ENCODE data around the gene BRCA1. TPM values are rescaled to one million over a fixed set of nuclear protein-coding genes. Genes with fewer than 3 reads are reported as not detected.
"Not testable (repeated sequence)": the region's sequence is repeated elsewhere in the genome, so short reads cannot be mapped to it uniquely, and the experiment has no call there.

BRCA1 gene
- total RNA-seq, 1 experiment from 2014 or later: 67.1 TPM

DNA sequence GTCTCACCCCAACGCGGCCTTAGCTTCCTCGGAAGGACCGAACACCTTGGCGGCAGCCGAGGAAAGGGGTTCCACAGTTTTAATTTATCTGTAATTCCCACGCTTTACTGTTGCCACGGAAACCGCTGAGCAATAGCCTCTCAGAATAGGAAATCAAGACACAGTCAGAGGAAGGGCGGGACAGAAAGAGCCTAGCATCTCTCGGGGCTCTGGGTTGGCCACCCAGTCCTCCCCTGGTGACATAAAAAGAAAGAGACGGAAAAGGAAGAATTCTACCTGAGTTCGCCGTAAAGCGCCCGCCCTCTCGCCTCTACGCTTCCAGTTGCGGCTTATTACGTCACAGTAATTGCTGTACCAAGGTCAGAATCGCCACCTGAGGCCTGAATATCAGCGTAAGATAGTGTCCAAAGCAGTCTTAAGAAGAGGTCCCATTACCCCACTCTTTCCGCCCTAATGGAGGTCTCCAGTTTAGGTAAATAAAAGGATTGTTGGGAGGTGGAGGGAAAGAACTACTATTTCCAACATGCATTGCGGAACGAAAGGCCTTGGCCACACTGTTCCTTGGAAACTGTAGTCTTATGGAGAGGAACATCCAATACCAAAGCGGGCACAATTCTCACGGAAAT lies 45.1 kb upstream of the BRCA1 start:
- H3K27ac Mint-ChIP-seq (ENCODE audit: unreplicated experiment): no peak overlapping the region
- H3K27me3 Mint-ChIP-seq (ENCODE audit: unreplicated experiment): no peaks in the 10 kb centered on the region
- no peaks in the 10 kb centered on the region for H3K9me3 Mint-ChIP-seq (ENCODE audit: low read depth, unreplicated experiment)
- CTCF ChIA-PET: interaction anchor here (0.7 kb wide), 1 partner anchor 29 kb away, joined by 8 read pairs; no protein-coding TSS in a partner anchor
- peaks cover 29% of the 10 kb centered on the region for H3K4me1 Mint-ChIP-seq (ENCODE audit: low read depth, unreplicated experiment)
- intact Hi-C loops (cut with micrococcal nuclease; ENCODE audit: unreplicated experiment): loop anchor here (2.0 to 5.0 kb wide), 2 partner anchors 41 to 148 kb away; partner anchors contain the start of gene VAT1
- BruUV-seq (replicated peaks): TSS peak; percentile 53
- no peak for TF ChIP-seq CTCF (IDR thresholded peaks at IDR 0.05; ENCODE audit: unreplicated experiment)
- H3K4me3 Mint-ChIP-seq (ENCODE audit: low read depth, unreplicated experiment): no peak overlapping the region
- H3K36me3 Mint-ChIP-seq (ENCODE audit: insufficient read depth, unreplicated experiment): peaks cover 12% of the 10 kb centered on the region
- DNase-seq: peak; percentile 96

DNA sequence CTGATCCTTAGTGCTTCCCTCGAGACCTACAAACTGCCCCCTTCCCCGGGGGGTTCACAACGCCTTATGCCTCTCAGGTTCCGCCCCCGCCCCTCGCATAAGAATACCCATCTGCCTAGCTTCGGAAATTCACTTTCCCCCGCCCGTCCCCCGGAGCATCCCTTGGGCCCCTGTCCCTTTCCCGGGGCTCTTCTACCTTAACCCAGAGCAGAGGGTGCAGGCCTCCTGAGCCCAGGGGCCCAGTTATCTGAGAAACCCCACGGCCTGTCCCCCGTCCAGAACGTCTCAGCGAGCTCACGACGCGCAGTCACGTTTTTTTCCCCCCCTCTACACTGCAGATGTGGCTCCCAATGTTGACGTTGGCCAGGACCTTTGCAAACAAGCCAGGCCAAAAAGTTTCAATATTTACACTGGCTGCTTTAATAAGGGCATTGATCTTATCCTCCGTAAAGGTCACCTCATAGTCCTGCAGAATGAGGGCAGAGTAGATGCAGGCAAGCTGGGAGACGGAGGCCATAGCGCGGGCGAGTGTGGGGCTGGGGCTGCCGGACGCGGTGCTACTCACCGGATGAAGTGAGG lies 44.5 kb upstream of the BRCA1 start:
- Mint-ChIP-seq H3K27ac (ENCODE audit: unreplicated experiment) (no peak overlapping the region), H3K36me3 (ENCODE audit: insufficient read depth, unreplicated experiment) (peaks cover 10% of the 10 kb centered on the region), H3K9me3 (ENCODE audit: low read depth, unreplicated experiment) (no peaks in the 10 kb centered on the region), H3K27me3 (ENCODE audit: unreplicated experiment) (no peaks in the 10 kb centered on the region), H3K4me3 (ENCODE audit: low read depth, unreplicated experiment) (no peak overlapping the region), H3K4me1 (ENCODE audit: low read depth, unreplicated experiment) (peaks cover 27% of the 10 kb centered on the region)
- TF ChIP-seq CTCF (IDR thresholded peaks at IDR 0.05; ENCODE audit: unreplicated experiment): no peak
- BruUV-seq (replicated peaks): no TSS peak
- CTCF ChIA-PET: interaction anchor here (0.6 to 0.9 kb wide), 3 partner anchors 29 to 191 kb away, joined by 3 to 8 read pairs (median 3); no protein-coding TSS in a partner anchor
- intact Hi-C loops (cut with micrococcal nuclease; ENCODE audit: unreplicated experiment): loop anchor here (2.0 to 5.0 kb wide), 2 partner anchors 41 to 147 kb away; partner anchors contain the start of gene VAT1
- peak; percentile 22 for DNase-seq

GRCh38 chr17:43165971-43166370 lies 40.8 kb upstream of the BRCA1 start:
- intact Hi-C loops (cut with micrococcal nuclease; ENCODE audit: unreplicated experiment); H3K36me3 Mint-ChIP-seq (ENCODE audit: insufficient read depth, unreplicated experiment); BruUV-seq (replicated peaks); DNase-seq; H3K27ac Mint-ChIP-seq (ENCODE audit: unreplicated experiment); CTCF ChIA-PET; H3K27me3 Mint-ChIP-seq (ENCODE audit: unreplicated experiment); H3K4me3 Mint-ChIP-seq (ENCODE audit: low read depth, unreplicated experiment); H3K9me3 Mint-ChIP-seq (ENCODE audit: low read depth, unreplicated experiment): not testable (repeated sequence)
- H3K4me1 Mint-ChIP-seq (ENCODE audit: low read depth, unreplicated experiment): peaks cover 22% of the 10 kb centered on the region

GRCh38 chr17:43159957-43160356 lies 34.8 kb upstream of the BRCA1 start:
- H3K4me1 Mint-ChIP-seq (ENCODE audit: low read depth, unreplicated experiment); BruUV-seq (replicated peaks); H3K9me3 Mint-ChIP-seq (ENCODE audit: low read depth, unreplicated experiment); intact Hi-C loops (cut with micrococcal nuclease; ENCODE audit: unreplicated experiment); H3K4me3 Mint-ChIP-seq (ENCODE audit: low read depth, unreplicated experiment); CTCF ChIA-PET; H3K27ac Mint-ChIP-seq (ENCODE audit: unreplicated experiment); DNase-seq; H3K27me3 Mint-ChIP-seq (ENCODE audit: unreplicated experiment): not testable (repeated sequence)
- peaks cover 15% of the 10 kb centered on the region for H3K36me3 Mint-ChIP-seq (ENCODE audit: insufficient read depth, unreplicated experiment)

GRCh38 chr17:43159232-43159631 lies 34.1 kb upstream of the BRCA1 start:
- H3K4me1 Mint-ChIP-seq (ENCODE audit: low read depth, unreplicated experiment); H3K9me3 Mint-ChIP-seq (ENCODE audit: low read depth, unreplicated experiment); H3K4me3 Mint-ChIP-seq (ENCODE audit: low read depth, unreplicated experiment); DNase-seq; intact Hi-C loops (cut with micrococcal nuclease; ENCODE audit: unreplicated experiment); BruUV-seq (replicated peaks); H3K27me3 Mint-ChIP-seq (ENCODE audit: unreplicated experiment); H3K27ac Mint-ChIP-seq (ENCODE audit: unreplicated experiment): not testable (repeated sequence)
- CTCF ChIA-PET: interaction anchor here (1.6 kb wide), 1 partner anchor 9 kb away, joined by 3 read pairs; no protein-coding TSS in a partner anchor
- peaks cover 15% of the 10 kb centered on the region for H3K36me3 Mint-ChIP-seq (ENCODE audit: insufficient read depth, unreplicated experiment)
